CD14-positive monocyte (primary cell): Measurements from ENCODE around the gene NKPD1. TPM values are rescaled to one million over a fixed set of nuclear protein-coding genes. Genes with fewer than 3 reads are reported as not detected.

Experiments used
- DNase-seq, 3 donors: peaks; one replicate each; pipeline ENCODE4 v3.0.0-alpha.2; 2011 to 2022
- H2AFZ ChIP-seq: 2 replicates; pipeline ENCODE4 v1.6.0; 2012; ENCODE audit warnings: mild to moderate bottlenecking, low read depth, low read length, inconsistent platforms; ENCODE audit not compliant: insufficient read depth, poor library complexity, severe bottlenecking
- H3K27ac ChIP-seq, 2 donors: 1 replicate in 1 of 2; 2 replicates in 1 of 2; pipeline ENCODE4 v1.5.1; 2012 to 2013; ENCODE audit warnings: low read length in 2 of 2, control low read depth in 1 of 2, inconsistent platforms in 1 of 2, low read depth in 1 of 2, mild to moderate bottlenecking in 1 of 2
- H3K27me3 ChIP-seq, 2 donors: one replicate each; pipeline versions ENCODE4 v1.6.0 to v1.6.1; 2011 to 2013; ENCODE audit warnings: low read length in 2 of 2; ENCODE audit not compliant: control insufficient read depth in 2 of 2, insufficient read depth in 2 of 2
- H3K36me3 ChIP-seq, 2 donors: replicated peaks in 1 of 2; 1 replicate in 1 of 2; 2 replicates in 1 of 2; pipeline versions ENCODE4 v1.5.1 to v1.6.1; 2012 to 2013; ENCODE audit warnings: low read length in 2 of 2, control low read depth in 1 of 2, inconsistent platforms in 1 of 2, mild to moderate bottlenecking in 1 of 2; ENCODE audit not compliant: insufficient read depth in 2 of 2, control insufficient read depth in 1 of 2
- H3K4me1 ChIP-seq, 2 donors: 1 replicate in 1 of 2; 2 replicates in 1 of 2; pipeline versions ENCODE4 v1.5.1 to v1.6.1; 2012 to 2013; ENCODE audit warnings: low read length in 2 of 2, control low read depth in 1 of 2, inconsistent platforms in 1 of 2, mild to moderate bottlenecking in 1 of 2, moderate library complexity in 1 of 2; ENCODE audit not compliant: insufficient read depth in 2 of 2, control insufficient read depth in 1 of 2
- H3K4me2 ChIP-seq: replicated peaks from 2 replicates; pipeline ENCODE3; 2012; ENCODE audit warnings: low read length, moderate library complexity, mild to moderate bottlenecking; ENCODE audit not compliant: poor library complexity, severe bottlenecking; ENCODE audit errors: extremely low read depth
- H3K4me3 ChIP-seq, 3 experiments: fragments of 200-600 bp in 1 of 3; sonication (generic) in 1 of 3; replicated peaks in 1 of 3; 1 replicate in 2 of 3; 2 replicates in 1 of 3; pipeline ENCODE4 v1.5.1; 2011 to 2013; ENCODE audit warnings: low read length in 3 of 3, mild to moderate bottlenecking in 3 of 3, control low read depth in 2 of 3, low read depth in 2 of 3, inconsistent platforms in 1 of 3, moderate library complexity in 1 of 3
- H3K79me2 ChIP-seq: 2 replicates; pipeline ENCODE4 v1.6.0; 2012; ENCODE audit warnings: mild to moderate bottlenecking, control low read depth, inconsistent platforms, low read length, moderate library complexity; ENCODE audit not compliant: insufficient read depth
- H3K9ac ChIP-seq: 2 replicates; pipeline ENCODE4 v1.6.0; 2017; ENCODE audit warnings: low read length, mild to moderate bottlenecking; ENCODE audit not compliant: insufficient read depth, poor library complexity, severe bottlenecking
- H3K9me3 ChIP-seq, 2 donors: replicated peaks in 1 of 2; 1 replicate in 1 of 2; 2 replicates in 1 of 2; pipeline versions ENCODE4 v1.5.1 to v1.6.1; 2012 to 2013; ENCODE audit warnings: low read length in 2 of 2, control low read depth in 1 of 2; ENCODE audit not compliant: control insufficient read depth in 1 of 2, insufficient read depth in 1 of 2
- H4K20me1 ChIP-seq: 2 replicates; pipeline ENCODE4 v1.6.0; 2012; ENCODE audit warnings: mild to moderate bottlenecking, low read length, control low read depth, moderate library complexity; ENCODE audit not compliant: insufficient read depth
- H3K27ac Mint-ChIP-seq, 7 donors: one replicate each; pipeline ENCODE4 v1.8.0; 2020; ENCODE audit warnings: mild to moderate bottlenecking in 7 of 7, mixed read lengths in 7 of 7, moderate library complexity in 6 of 7, inconsistent platforms in 2 of 7
- H3K27me3 Mint-ChIP-seq, 3 donors: one replicate each; pipeline ENCODE4 v1.8.0; 2021 to 2022; ENCODE audit warnings: low read depth in 3 of 3, mild to moderate bottlenecking in 3 of 3, mixed read lengths in 3 of 3, moderate library complexity in 3 of 3, inconsistent platforms in 1 of 3
- H3K36me3 Mint-ChIP-seq, 2 donors: one replicate each; pipeline ENCODE4 v1.8.0; 2020; ENCODE audit warnings: mixed read lengths in 2 of 2, inconsistent platforms in 1 of 2, mild to moderate bottlenecking in 1 of 2
- H3K4me1 Mint-ChIP-seq: one replicate; pipeline ENCODE4 v1.8.0; 2020; ENCODE audit warnings: mild to moderate bottlenecking, mixed read lengths
- H3K4me3 Mint-ChIP-seq, 2 donors: one replicate each; pipeline ENCODE4 v1.8.0; 2020; ENCODE audit warnings: mild to moderate bottlenecking in 2 of 2, mixed read lengths in 2 of 2, moderate library complexity in 1 of 2
- H3K9me3 Mint-ChIP-seq, 7 donors: one replicate each; pipeline ENCODE4 v1.8.0; 2020 to 2022; ENCODE audit warnings: mixed read lengths in 7 of 7, mild to moderate bottlenecking in 6 of 7, moderate library complexity in 6 of 7, inconsistent platforms in 2 of 7
- WGBS: methylation state at CpG from one replicate; pipeline ENCODE4 v1.1.5; 2013; ENCODE audit warnings: missing lambda C conversion rate; ENCODE audit not compliant: insufficient coverage; 5-methylcytosine and 5-hydroxymethylcytosine counted together
- intact Hi-C, 2 donors: fragments of 100-400 bp; cut with micrococcal nuclease; formaldehyde crosslinking; loops; one replicate each; pipeline versions ENCODE4 v1.15.0 to v1.15.1; 2023
- polyA plus RNA-seq, 3 donors: library from polyadenylated mRNA; depleted of rRNA in 1 of 3; unstranded in 2 of 3; stranded (reverse) in 1 of 3; fragments of 300-500 nt in 2 of 3; fragments of >200 nt in 1 of 3; fragmentation: Illumina TruSeq in 2 of 3; gene quantifications; 1 replicate in 2 of 3; 2 replicates in 1 of 3; pipeline ENCODE4 v1.2.3, GENCODE V29; 2012 to 2021
- TF ChIP-seq, protein P1 (sequence below): fragments of 200-600 bp; IDR thresholded peaks from one replicate; pipeline ENCODE4 v1.8.0; 2022; ENCODE audit warnings: antibody characterized with exemption, mild to moderate bottlenecking

The NKPD1 gene
- polyA plus RNA-seq, 3 donors: 0.11 TPM; not detected in 2

DNA sequence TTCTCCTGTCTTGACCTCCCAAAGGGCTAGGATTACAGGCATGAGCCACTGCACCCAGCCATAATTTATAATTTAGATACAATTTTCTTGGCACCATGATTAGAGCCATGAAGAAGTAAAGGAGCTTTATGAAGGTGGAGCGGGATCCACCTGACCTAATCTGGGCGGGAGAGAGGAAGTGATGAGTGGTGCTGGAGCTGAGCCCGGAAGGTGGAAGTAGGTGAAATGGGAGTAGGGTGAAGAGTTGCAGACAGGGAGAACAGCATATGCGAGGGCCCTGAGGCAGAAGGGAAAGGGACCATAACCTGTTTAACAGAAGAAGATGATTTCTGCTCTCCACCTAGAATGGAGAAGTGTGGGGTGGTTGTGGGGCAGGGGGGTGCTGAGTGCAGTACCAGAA is 22.0 kb upstream of the NKPD1 start:
- Histone ChIP-seq H3K9me3 (no peaks in the 10 kb centered on the region), H3K9ac (no peak overlapping the region), H3K4me3 (no peak overlapping the region), H4K20me1 (peaks cover 45% of the 10 kb centered on the region), H3K27ac (no peak overlapping the region), H3K27me3 (no peaks in the 10 kb centered on the region), H3K79me2 (peaks cover 39% of the 10 kb centered on the region), H3K36me3 (peaks cover 3 to 7% of the 10 kb centered on the region in 2 donors), H2AFZ (no peak overlapping the region), H3K4me2 (no peak overlapping the region), H3K4me1 (peaks cover 41 to 55% of the 10 kb centered on the region in 2 donors)
- Mint-ChIP-seq H3K4me3 (no peak overlapping the region), H3K27ac (peak overlapping the region in 2 of 7 donors; percentile 44 to 88), H3K4me1 (peaks cover 54% of the 10 kb centered on the region), H3K9me3 (peaks cover 0 to 2% (median 0%) of the 10 kb centered on the region in 7 donors), H3K27me3 (peaks cover 0 to 3% (median 2%) of the 10 kb centered on the region in 3 donors), H3K36me3 (peaks cover 17 to 24% of the 10 kb centered on the region in 2 donors)
- TF ChIP-seq, protein P1, sequence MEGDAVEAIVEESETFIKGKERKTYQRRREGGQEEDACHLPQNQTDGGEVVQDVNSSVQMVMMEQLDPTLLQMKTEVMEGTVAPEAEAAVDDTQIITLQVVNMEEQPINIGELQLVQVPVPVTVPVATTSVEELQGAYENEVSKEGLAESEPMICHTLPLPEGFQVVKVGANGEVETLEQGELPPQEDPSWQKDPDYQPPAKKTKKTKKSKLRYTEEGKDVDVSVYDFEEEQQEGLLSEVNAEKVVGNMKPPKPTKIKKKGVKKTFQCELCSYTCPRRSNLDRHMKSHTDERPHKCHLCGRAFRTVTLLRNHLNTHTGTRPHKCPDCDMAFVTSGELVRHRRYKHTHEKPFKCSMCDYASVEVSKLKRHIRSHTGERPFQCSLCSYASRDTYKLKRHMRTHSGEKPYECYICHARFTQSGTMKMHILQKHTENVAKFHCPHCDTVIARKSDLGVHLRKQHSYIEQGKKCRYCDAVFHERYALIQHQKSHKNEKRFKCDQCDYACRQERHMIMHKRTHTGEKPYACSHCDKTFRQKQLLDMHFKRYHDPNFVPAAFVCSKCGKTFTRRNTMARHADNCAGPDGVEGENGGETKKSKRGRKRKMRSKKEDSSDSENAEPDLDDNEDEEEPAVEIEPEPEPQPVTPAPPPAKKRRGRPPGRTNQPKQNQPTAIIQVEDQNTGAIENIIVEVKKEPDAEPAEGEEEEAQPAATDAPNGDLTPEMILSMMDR: no peak
- WGBS: 54% methylated on average over 4 of the region's 4 CpGs
- no peak for DNase-seq
- intact Hi-C loops: no loop called here

DNA sequence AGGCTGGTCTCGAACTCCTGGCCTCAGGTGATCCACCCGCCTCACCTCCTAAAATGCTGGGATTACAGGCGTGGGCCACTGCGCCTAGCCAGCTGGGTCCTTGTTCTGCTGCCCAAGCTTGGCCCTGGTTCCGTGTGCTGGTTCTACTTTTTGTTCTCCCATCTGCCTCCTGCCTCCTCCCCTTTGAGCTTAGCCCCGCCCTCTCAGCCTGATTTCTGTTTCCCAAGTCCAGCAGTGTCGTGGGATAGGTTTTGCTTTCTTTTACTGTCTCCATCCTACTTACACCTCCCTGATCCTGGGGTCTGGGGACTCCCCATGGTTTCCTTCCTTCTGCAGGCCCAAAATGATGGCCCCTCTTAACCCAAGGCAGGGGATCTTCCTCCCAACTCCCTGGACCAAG is 20.2 kb upstream of the NKPD1 start:
- H3K36me3 ChIP-seq: peaks cover 3 to 7% of the 10 kb centered on the region in 2 donors
- no peaks in the 10 kb centered on the region for H3K27me3 ChIP-seq
- peaks cover 45% of the 10 kb centered on the region for H4K20me1 ChIP-seq
- H3K4me3 Mint-ChIP-seq: peak overlapping the region; percentile 35 to 51
- H3K9me3 Mint-ChIP-seq: peaks cover 0 to 2% (median 0%) of the 10 kb centered on the region in 7 donors
- no peak for DNase-seq
- peaks cover 61% of the 10 kb centered on the region for H3K4me1 Mint-ChIP-seq
- H3K9ac ChIP-seq: no peak overlapping the region
- H3K36me3 Mint-ChIP-seq: peaks cover 17 to 26% of the 10 kb centered on the region in 2 donors
- H3K79me2 ChIP-seq: peaks cover 46% of the 10 kb centered on the region
- intact Hi-C loops: no loop called here
- peak overlapping the region in 6 of 7 donors; percentile 34 to 83 (median 64) for H3K27ac Mint-ChIP-seq
- no peaks in the 10 kb centered on the region for H3K9me3 ChIP-seq
- H3K4me3 ChIP-seq: peak overlapping the region in 1 of 3 experiments; percentile 92
- peaks cover 0 to 2% (median 0%) of the 10 kb centered on the region in 3 donors for H3K27me3 Mint-ChIP-seq
- TF ChIP-seq, protein P1: no peak
- no peak overlapping the region for H2AFZ ChIP-seq
- H3K4me1 ChIP-seq: peaks cover 55 to 69% of the 10 kb centered on the region in 2 donors
- peak overlapping the region in 1 of 2 donors; percentile 9 for H3K27ac ChIP-seq
- WGBS: 90% methylated on average over 5 of the region's 7 CpGs
- peak overlapping the region; percentile 77 for H3K4me2 ChIP-seq
